Measurements from ENCODE around the gene TRIM46. TPM values are rescaled to one million over a fixed set of nuclear protein-coding genes. Genes with fewer than 3 reads are reported as not detected.

Gene TRIM46
- total and polyA plus RNA-seq, 2 of the 13 experiments (the other 11 are each of a cell fraction or from before 2014, with no cell fraction given) = 0.04 to 0.09 TPM

DNA sequence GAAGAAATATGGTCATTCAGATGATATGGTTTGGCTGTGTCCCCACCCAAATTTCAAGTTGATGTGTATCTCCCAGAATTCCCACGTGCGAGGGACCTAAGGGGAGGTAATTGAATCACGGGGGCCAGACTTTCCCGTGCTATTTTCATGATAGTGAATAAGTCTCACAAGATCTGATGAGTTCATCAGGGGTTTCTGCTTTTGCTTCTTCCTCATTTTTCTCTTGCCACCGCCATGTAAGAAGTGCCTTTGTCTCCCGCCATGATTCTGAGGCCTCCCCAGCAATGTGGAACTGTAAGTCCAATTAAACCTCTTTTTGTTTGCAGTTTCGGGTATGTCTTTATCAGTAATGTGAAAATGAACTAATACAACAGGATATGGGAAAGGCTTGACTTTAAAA lies 31.9 kb upstream of the TRIM46 start (continued):
- TF ChIP-seq NFIC (IDR thresholded peaks at IDR 0.05; ENCODE audit: low read length) = no peak
- TF ChIP-seq, protein P1, sequence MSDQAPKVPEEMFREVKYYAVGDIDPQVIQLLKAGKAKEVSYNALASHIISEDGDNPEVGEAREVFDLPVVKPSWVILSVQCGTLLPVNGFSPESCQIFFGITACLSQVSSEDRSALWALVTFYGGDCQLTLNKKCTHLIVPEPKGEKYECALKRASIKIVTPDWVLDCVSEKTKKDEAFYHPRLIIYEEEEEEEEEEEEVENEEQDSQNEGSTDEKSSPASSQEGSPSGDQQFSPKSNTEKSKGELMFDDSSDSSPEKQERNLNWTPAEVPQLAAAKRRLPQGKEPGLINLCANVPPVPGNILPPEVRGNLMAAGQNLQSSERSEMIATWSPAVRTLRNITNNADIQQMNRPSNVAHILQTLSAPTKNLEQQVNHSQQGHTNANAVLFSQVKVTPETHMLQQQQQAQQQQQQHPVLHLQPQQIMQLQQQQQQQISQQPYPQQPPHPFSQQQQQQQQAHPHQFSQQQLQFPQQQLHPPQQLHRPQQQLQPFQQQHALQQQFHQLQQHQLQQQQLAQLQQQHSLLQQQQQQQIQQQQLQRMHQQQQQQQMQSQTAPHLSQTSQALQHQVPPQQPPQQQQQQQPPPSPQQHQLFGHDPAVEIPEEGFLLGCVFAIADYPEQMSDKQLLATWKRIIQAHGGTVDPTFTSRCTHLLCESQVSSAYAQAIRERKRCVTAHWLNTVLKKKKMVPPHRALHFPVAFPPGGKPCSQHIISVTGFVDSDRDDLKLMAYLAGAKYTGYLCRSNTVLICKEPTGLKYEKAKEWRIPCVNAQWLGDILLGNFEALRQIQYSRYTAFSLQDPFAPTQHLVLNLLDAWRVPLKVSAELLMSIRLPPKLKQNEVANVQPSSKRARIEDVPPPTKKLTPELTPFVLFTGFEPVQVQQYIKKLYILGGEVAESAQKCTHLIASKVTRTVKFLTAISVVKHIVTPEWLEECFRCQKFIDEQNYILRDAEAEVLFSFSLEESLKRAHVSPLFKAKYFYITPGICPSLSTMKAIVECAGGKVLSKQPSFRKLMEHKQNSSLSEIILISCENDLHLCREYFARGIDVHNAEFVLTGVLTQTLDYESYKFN (CRISPR knock-in tag; conservative IDR thresholded peaks at IDR 0.05) = no peak
- TF ChIP-seq ZNF276 (CRISPR knock-in tag; IDR thresholded peaks at IDR 0.05; ENCODE audit: low read depth) = no peak
- TF ChIP-seq DMAP1 (CRISPR knock-in tag; IDR thresholded peaks at IDR 0.05) = no peak
- no peak for TF ChIP-seq ZNF598 (CRISPR knock-in tag; IDR thresholded peaks at IDR 0.05; ENCODE audit: borderline replicate concordance)
- no peak for TF ChIP-seq YY1 (IDR thresholded peaks at IDR 0.05; ENCODE audit: insufficient read depth, insufficient replicate concordance, low read depth, low read length)
- TF ChIP-seq ZBTB39 (CRISPR knock-in tag; IDR thresholded peaks at IDR 0.05) = no peak
- no peak for TF ChIP-seq SP2 (CRISPR knock-in tag; IDR thresholded peaks at IDR 0.05)
- TF ChIP-seq MIER3 (CRISPR knock-in tag; IDR thresholded peaks at IDR 0.05; ENCODE audit: borderline replicate concordance) = no peak
- TF ChIP-seq AGO2 (optimal IDR thresholded peaks at IDR 0.05; ENCODE audit: low read depth, low read length) = no peak
- TF ChIP-seq GFI1 (CRISPR knock-in tag; IDR thresholded peaks at IDR 0.05; ENCODE audit: borderline replicate concordance) = no peak
- TF ChIP-seq NFRKB (IDR thresholded peaks at IDR 0.05) = no peak
- TF ChIP-seq NAIF1 (CRISPR knock-in tag; IDR thresholded peaks at IDR 0.05; ENCODE audit: borderline replicate concordance) = no peak
- no peak for TF ChIP-seq CEBPG (CRISPR knock-in tag; IDR thresholded peaks at IDR 0.05)
